CD4-positive, alpha-beta T cell (primary cell): ENCODE results near the gene GALNT10. TPM values are rescaled to one million over a fixed set of nuclear protein-coding genes. Genes with fewer than 3 reads are reported as not detected.
A peak's percentile ranks its signal among the peaks of the same experiment; 100 is the strongest.

Experiments
- ATAC-seq: fragments of 200-7000 bp; cut with Tn5 transposase; one replicate; pipeline ENCODE4 v1.10.0; 2022; ENCODE audit warnings: mild to moderate bottlenecking; ENCODE audit not compliant: poor library complexity
- CTCF ChIA-PET: fragments of 350-600 bp; sonication (Branson Sonifier 250); formaldehyde crosslinking; loops from one replicate; lab custom pipeline; 2021; ENCODE audit warnings: antibody characterized with exemption, inconsistent platforms; lab: Charles Lee
- POLR2A ChIA-PET: fragments of 350-600 bp; sonication (Branson Sonifier 250); formaldehyde crosslinking; loops from one replicate; lab custom pipeline; 2021; ENCODE audit warnings: antibody characterized with exemption, inconsistent platforms; lab: Charles Lee
- DNase-seq, 14 experiments: peaks; one replicate each; pipeline ENCODE4 v3.0.0-alpha.2; 2013 to 2020; ENCODE audit warnings: mixed read lengths in 2 of 14
- H3K27ac ChIP-seq, 2 donors: one replicate each; pipeline versions ENCODE4 v1.5.1 to v1.7.0; 2013; ENCODE audit warnings: low read length in 2 of 2, low read depth in 1 of 2, mild to moderate bottlenecking in 1 of 2
- H3K27me3 ChIP-seq, 2 experiments: 1 replicate in 1 of 2; 2 replicates in 1 of 2; pipeline versions ENCODE4 v1.6.1 to v1.7.0; 2013; ENCODE audit warnings: low read length in 2 of 2, control low read depth in 1 of 2, mild to moderate bottlenecking in 1 of 2, moderate library complexity in 1 of 2; ENCODE audit not compliant: insufficient read depth in 2 of 2, control insufficient read depth in 1 of 2
- H3K36me3 ChIP-seq: one replicate; pipeline ENCODE4 v1.6.1; 2013; ENCODE audit warnings: low read length, control low read depth; ENCODE audit not compliant: insufficient read depth
- H3K4me1 ChIP-seq: one replicate; pipeline ENCODE4 v1.6.1; 2013; ENCODE audit warnings: low read length, control low read depth; ENCODE audit not compliant: insufficient read depth
- H3K4me3 ChIP-seq: one replicate; pipeline ENCODE4 v1.5.1; 2013; ENCODE audit warnings: mild to moderate bottlenecking, low read length, moderate library complexity
- H3K9me3 ChIP-seq, 2 experiments: 1 replicate in 1 of 2; 2 replicates in 1 of 2; pipeline versions ENCODE4 v1.6.1 to v1.7.0; 2013; ENCODE audit warnings: low read length in 2 of 2, mild to moderate bottlenecking in 2 of 2, control low read depth in 1 of 2, moderate library complexity in 1 of 2; ENCODE audit not compliant: control insufficient read depth in 1 of 2, insufficient read depth in 1 of 2
- H3K27ac Mint-ChIP-seq: one replicate; pipeline ENCODE4 v1.8.0; 2020; ENCODE audit warnings: mixed read lengths
- H3K27me3 Mint-ChIP-seq: one replicate; pipeline ENCODE4 v1.8.0; 2021; ENCODE audit warnings: mixed read lengths
- H3K36me3 Mint-ChIP-seq: one replicate; pipeline ENCODE4 v1.8.0; 2021; ENCODE audit warnings: low read depth, mixed read lengths
- H3K4me1 Mint-ChIP-seq: one replicate; pipeline ENCODE4 v1.8.0; 2021; ENCODE audit warnings: low read depth, mixed read lengths
- H3K4me3 Mint-ChIP-seq: one replicate; pipeline ENCODE4 v1.8.0; 2020; ENCODE audit warnings: mild to moderate bottlenecking, mixed read lengths
- H3K9me3 Mint-ChIP-seq: one replicate; pipeline ENCODE4 v1.8.0; 2020; ENCODE audit warnings: mixed read lengths
- CTCF ChIP-seq: fragments of 200-600 bp; IDR thresholded peaks from one replicate; pipeline ENCODE4 v1.8.0; 2022; ENCODE audit warnings: antibody characterized with exemption, mild to moderate bottlenecking
- intact Hi-C, 2 experiments: fragments of 100-400 bp; cut with DNase I in 1 of 2; cut with micrococcal nuclease in 1 of 2; formaldehyde crosslinking; loops; one replicate each; pipeline versions ENCODE4 v1.15.1 to v1.9.0; 2023 to 2025; cut with DNase I, micrococcal nuclease
- total RNA-seq, 174 experiments: library from RNA in 2 of 174; stranded (reverse) in 2 of 174; gene quantifications; one replicate each; pipeline ENCODE4 v1.2.3 and lab custom pipeline; 2021 to 2026

Gene GALNT10
- total RNA-seq, 2 experiments from 2014 or later = 21.7 to 23.0 TPM

GRCh38 chr5:154278908-154279307 lies 88.4 kb downstream of the GALNT10 start:
- Histone ChIP-seq H3K27ac (no peak overlapping the region), H3K4me1 (peaks cover 5% of the 10 kb centered on the region), H3K36me3 (no peaks in the 10 kb centered on the region), H3K4me3 (no peak overlapping the region), H3K27me3 (no peaks in the 10 kb centered on the region), H3K9me3 (no peaks in the 10 kb centered on the region)
- peaks cover 15% of the 10 kb centered on the region for H3K4me1 Mint-ChIP-seq
- DNase-seq (no peak), ATAC-seq (no peak)
- no peak for TF ChIP-seq CTCF
- H3K4me3 Mint-ChIP-seq = no peak overlapping the region
- intact Hi-C loops = no loop called here
- no peak overlapping the region for H3K27ac Mint-ChIP-seq
- no peaks in the 10 kb centered on the region for H3K27me3 Mint-ChIP-seq
- no peaks in the 10 kb centered on the region for H3K9me3 Mint-ChIP-seq
- CTCF ChIA-PET = interaction anchor here (0.6 kb wide), 1 partner anchor 86 kb away, joined by 3 read pairs; no protein-coding TSS in a partner anchor
- POLR2A ChIA-PET = no interaction called here
- no peaks in the 10 kb centered on the region for H3K36me3 Mint-ChIP-seq

GRCh38 chr5:154284433-154284832 lies 93.9 kb downstream of the GALNT10 start:
- H3K4me1 ChIP-seq = no peaks in the 10 kb centered on the region
- H3K27ac ChIP-seq = no peak overlapping the region
- intact Hi-C loops = no loop called here
- H3K36me3 Mint-ChIP-seq = no peaks in the 10 kb centered on the region
- DNase-seq (peak in 2 of 14 experiments; percentile 2 to 19), ATAC-seq (no peak)
- no peak overlapping the region for H3K4me3 ChIP-seq
- H3K4me1 Mint-ChIP-seq = peaks cover 20% of the 10 kb centered on the region
- H3K27me3 Mint-ChIP-seq = no peaks in the 10 kb centered on the region
- no peak overlapping the region for H3K27ac Mint-ChIP-seq
- no peaks in the 10 kb centered on the region for H3K9me3 Mint-ChIP-seq
- peaks cover 2% of the 10 kb centered on the region for H3K36me3 ChIP-seq
- TF ChIP-seq CTCF = no peak
- ChIA-PET POLR2A (no interaction called here), CTCF (no interaction called here)
- H3K4me3 Mint-ChIP-seq = no peak overlapping the region
- H3K9me3 ChIP-seq = no peaks in the 10 kb centered on the region
- no peaks in the 10 kb centered on the region for H3K27me3 ChIP-seq

- Histone ChIP-seq H3K27me3 (no peaks in the 10 kb centered on the region), H3K36me3 (peaks cover 2% of the 10 kb centered on the region), H3K27ac (no peak overlapping the region), H3K4me1 (no peaks in the 10 kb centered on the region), H3K9me3 (no peaks in the 10 kb centered on the region), H3K4me3 (no peak overlapping the region)
- peaks cover 20% of the 10 kb centered on the region for H3K4me1 Mint-ChIP-seq
- no peaks in the 10 kb centered on the region for H3K36me3 Mint-ChIP-seq
- H3K27me3 Mint-ChIP-seq = no peaks in the 10 kb centered on the region
- no peak overlapping the region for H3K27ac Mint-ChIP-seq
- no peak for ATAC-seq
- intact Hi-C loops = no loop called here
- CTCF ChIA-PET = no interaction called here
- no peak overlapping the region for H3K4me3 Mint-ChIP-seq
- no peak for TF ChIP-seq CTCF
- POLR2A ChIA-PET = no interaction called here
- H3K9me3 Mint-ChIP-seq = no peaks in the 10 kb centered on the region
- DNase-seq = no peak
Measured at GRCh38 chr5:154285661-154286408, 95.3 kb downstream of the GALNT10 start.
